ENCODE data around the gene ARHGEF10L.

The ARHGEF10L gene

DNA sequence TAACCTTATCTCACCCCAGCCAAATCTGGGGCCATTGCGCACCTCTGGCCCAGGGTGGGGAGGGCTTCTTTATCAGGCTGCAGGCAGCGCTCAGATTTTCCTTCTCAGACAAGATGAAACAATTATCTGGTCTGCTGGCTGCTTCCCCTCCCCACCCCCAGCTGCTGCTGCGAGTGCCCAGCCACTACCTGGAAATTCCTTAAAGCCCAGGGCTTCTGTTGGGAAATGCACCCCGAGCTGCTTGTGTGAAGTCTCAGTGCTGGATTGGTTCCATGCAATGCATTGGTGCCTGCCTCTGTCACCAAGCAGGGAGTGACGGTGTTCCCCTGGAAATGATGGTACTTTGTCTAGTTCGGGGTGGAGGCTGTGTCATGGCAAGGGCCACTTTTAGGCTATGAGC, 197.1 kb downstream of the ARHGEF10L start:
- no peaks in the 10 kb centered on the region for H3K36me3 ChIP-seq
- no peaks in the 10 kb centered on the region for H3K27me3 ChIP-seq
- no peaks in the 10 kb centered on the region for H3K4me1 ChIP-seq
- no peak overlapping the region for H3K4me3 ChIP-seq (ENCODE audit: low read depth, low read length)
- TF ChIP-seq, protein P1, sequence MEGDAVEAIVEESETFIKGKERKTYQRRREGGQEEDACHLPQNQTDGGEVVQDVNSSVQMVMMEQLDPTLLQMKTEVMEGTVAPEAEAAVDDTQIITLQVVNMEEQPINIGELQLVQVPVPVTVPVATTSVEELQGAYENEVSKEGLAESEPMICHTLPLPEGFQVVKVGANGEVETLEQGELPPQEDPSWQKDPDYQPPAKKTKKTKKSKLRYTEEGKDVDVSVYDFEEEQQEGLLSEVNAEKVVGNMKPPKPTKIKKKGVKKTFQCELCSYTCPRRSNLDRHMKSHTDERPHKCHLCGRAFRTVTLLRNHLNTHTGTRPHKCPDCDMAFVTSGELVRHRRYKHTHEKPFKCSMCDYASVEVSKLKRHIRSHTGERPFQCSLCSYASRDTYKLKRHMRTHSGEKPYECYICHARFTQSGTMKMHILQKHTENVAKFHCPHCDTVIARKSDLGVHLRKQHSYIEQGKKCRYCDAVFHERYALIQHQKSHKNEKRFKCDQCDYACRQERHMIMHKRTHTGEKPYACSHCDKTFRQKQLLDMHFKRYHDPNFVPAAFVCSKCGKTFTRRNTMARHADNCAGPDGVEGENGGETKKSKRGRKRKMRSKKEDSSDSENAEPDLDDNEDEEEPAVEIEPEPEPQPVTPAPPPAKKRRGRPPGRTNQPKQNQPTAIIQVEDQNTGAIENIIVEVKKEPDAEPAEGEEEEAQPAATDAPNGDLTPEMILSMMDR (IDR thresholded peaks at IDR 0.05; ENCODE audit: low read depth, low read length) = no peak
- DNase-seq = no peak
- H3K9me3 ChIP-seq = no peaks in the 10 kb centered on the region

DNA sequence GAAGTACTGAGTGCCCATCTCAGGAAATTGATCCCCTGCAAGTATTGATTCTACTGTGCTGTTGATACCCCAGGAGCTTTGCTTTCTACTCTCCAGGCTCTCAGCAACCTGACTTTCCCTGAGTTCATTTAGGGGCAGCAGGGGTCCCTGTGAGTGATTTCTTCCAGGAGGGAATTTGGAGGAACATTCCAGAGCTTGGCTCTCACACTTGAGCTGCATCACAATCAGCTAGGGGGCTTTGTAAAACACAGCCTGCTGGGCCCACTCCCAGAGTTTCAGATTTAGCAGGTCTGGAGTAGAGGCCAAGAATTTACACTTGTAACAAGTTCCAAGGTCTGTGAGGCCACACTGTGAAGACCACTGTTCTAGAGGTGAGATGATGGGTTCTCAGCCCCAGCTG, 199.6 kb downstream of the ARHGEF10L start:
- Histone ChIP-seq H3K4me3 (ENCODE audit: low read depth, low read length) (no peak overlapping the region), H3K36me3 (no peaks in the 10 kb centered on the region), H3K4me1 (no peaks in the 10 kb centered on the region), H3K27me3 (no peaks in the 10 kb centered on the region), H3K9me3 (no peaks in the 10 kb centered on the region)
- TF ChIP-seq, protein P1 (IDR thresholded peaks at IDR 0.05; ENCODE audit: low read depth, low read length) = no peak
- DNase-seq = no peak

DNA sequence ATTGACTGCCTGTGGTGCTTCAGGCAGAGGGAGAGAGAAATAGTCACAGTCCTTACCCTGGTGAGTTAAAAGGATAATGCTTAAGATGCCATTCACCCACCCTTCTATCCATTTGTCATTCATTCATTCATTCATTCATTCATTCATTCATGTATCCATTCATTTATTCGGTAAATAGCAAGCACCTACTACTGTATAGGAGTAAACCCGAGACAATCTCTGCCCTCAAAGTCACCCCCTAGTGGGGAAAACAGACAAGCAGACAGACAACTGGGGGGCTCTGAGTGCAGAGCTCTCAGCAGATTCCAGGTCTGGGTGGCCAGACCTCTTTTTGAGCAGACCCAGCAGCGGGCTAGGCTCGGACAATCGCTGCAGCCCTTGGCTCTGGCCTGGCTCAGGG, 201.6 kb downstream of the ARHGEF10L start:
- Histone ChIP-seq H3K9me3 (no peaks in the 10 kb centered on the region), H3K27me3 (no peaks in the 10 kb centered on the region), H3K36me3 (no peaks in the 10 kb centered on the region), H3K4me3 (ENCODE audit: low read depth, low read length) (no peak overlapping the region), H3K4me1 (no peaks in the 10 kb centered on the region)
- no peak for DNase-seq
- TF ChIP-seq, protein P1 (IDR thresholded peaks at IDR 0.05; ENCODE audit: low read depth, low read length) = no peak; the same call in 1 of the 2 replicates

DNA sequence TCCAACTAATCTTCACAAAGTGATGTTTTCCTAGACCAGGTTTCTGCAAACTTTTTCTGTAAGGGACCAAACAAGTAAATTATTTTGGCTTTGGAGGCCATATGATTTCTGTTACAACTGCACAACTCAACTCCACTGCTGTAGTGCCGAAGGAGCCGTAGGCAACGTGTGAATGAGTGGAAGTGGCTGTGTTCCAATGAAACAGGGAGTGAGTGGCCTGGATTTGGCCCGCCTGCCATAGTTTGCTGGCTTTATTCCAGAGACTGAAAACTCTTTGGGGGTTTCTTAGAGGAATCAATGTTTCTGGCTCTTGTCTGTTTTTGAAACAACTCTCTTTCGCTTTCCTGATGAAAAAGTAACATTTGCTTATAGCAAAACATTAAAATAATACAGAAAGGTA, 203.1 kb downstream of the ARHGEF10L start:
- no peak overlapping the region for H3K4me3 ChIP-seq (ENCODE audit: low read depth, low read length)
- H3K27me3 ChIP-seq = no peaks in the 10 kb centered on the region
- H3K4me1 ChIP-seq = no peaks in the 10 kb centered on the region
- no peaks in the 10 kb centered on the region for H3K9me3 ChIP-seq
- TF ChIP-seq, protein P1 (IDR thresholded peaks at IDR 0.05; ENCODE audit: low read depth, low read length) = no peak
- peak; percentile 30 for DNase-seq
- H3K36me3 ChIP-seq = no peaks in the 10 kb centered on the region

DNA sequence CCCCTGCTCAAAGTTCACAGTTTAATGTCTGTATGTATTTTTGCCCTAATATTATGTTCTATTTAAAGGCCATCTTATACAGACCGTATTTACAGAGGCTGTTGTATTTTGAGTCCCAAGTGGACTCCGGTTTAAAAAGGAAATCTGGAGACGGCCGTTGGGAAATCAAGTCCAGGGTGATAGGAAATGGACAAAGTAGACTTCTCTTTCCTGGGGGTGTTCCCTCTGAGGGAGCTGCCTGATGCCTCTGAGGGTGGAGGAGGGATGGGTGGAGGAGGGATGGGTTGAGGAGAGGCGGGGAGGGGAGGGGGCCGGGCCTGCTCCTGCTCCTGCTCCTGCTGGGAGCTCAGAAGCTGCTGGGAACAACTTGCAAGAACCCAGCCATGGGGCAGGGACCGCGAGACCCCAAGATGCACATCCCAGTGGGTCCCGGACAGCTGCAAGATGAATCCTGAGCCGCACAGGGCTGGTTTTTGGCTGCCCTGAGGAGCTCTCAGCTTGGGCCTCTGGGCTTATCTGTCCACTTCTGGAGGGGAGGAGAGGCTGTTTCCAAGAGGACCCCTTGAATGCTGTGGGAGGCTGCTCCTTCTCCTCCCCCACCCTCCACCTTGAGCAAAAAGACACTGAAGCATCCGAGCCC, 203.6 kb downstream of the ARHGEF10L start:
- Histone ChIP-seq H3K4me3 (ENCODE audit: low read depth, low read length) (no peak overlapping the region), H3K27me3 (no peaks in the 10 kb centered on the region), H3K4me1 (no peaks in the 10 kb centered on the region), H3K9me3 (no peaks in the 10 kb centered on the region), H3K36me3 (no peaks in the 10 kb centered on the region)
- DNase-seq = no peak
- TF ChIP-seq, protein P1 (IDR thresholded peaks at IDR 0.05; ENCODE audit: low read depth, low read length) = no peak

DNA sequence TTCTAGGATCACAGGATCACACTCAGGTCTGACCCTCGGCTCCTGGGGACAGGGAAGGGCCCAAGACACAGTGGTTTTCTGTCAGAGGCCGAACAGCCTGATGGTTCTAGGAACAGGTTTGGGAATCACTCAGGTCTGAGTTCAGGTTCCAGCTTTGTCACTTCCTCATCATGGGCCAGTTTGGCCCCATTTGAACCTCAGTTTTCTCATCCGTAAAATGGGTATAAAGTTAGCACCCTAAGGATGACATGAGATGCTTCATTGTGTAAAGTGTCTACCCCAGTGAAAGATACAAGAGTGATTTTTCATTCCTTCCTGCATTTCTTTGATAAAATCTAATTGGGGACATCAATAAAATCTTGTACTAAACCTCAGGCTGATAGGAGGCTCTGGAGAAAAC, 204.4 kb downstream of the ARHGEF10L start:
- no peaks in the 10 kb centered on the region for H3K9me3 ChIP-seq
- DNase-seq = no peak
- TF ChIP-seq, protein P1 (IDR thresholded peaks at IDR 0.05; ENCODE audit: low read depth, low read length) = no peak
- no peaks in the 10 kb centered on the region for H3K36me3 ChIP-seq
- H3K4me3 ChIP-seq (ENCODE audit: low read depth, low read length) = no peak overlapping the region
- H3K4me1 ChIP-seq = no peaks in the 10 kb centered on the region
- no peaks in the 10 kb centered on the region for H3K27me3 ChIP-seq

All from BE2C (cell line).